Measurements from ENCODE around the gene CPNE6. TPM values are rescaled to one million over a fixed set of nuclear protein-coding genes. Genes with fewer than 3 reads are reported as not detected.
"Not testable (repeated sequence)": the region's sequence is repeated elsewhere in the genome, so short reads cannot be mapped to it uniquely, and the experiment has no call there.

CPNE6 gene
- not detected for total RNA-seq

DNA sequence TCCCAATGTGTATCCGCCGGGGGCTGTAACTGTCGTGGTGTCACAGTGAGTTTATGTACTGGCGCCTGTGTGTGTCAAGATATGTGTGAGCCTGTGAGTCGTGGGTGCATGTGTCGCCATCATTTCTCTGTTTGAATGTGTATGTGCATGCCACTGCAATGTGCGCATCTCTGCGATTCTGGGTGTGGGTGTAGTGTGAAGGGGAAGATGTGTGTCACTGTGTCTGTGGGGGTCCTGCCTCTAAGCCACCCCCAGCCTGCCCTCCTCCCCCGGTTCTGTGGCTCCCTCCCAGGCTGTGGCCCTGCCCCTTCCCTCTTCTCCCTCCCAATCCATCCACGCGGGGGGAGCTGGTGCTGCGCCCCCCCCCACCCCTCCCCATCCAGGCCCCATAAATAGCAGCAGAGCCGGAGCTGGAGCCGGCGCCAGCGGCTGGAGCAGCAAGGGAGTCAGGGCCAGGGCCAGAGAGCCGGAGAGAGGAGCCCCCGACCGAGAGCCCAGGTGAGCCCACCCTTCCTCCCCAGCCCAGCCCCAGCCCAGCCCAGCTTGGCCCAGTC, at the start of gene CPNE6:
Gene CPNE6 (plus strand): TSS at position 419 of the 554 bp plus-strand sequence. CDS start 1,375 bp downstream, outside the sequence.
- WGBS: 34% methylated on average over 9 of the region's 19 CpGs
- Histone ChIP-seq H3K36me3 (no peaks in the 10 kb centered on the region), H3K27ac (no peak within 1 kb of the TSS), H3K9me3 (no peaks in the 10 kb centered on the region), H3K4me1 (peaks cover 7% of the 10 kb centered on the region), H3K4me3 (no peak within 1 kb of the TSS), H3K27me3 (peaks cover 8% of the 10 kb centered on the region)
- no peak for TF ChIP-seq POLR2AphosphoS5 (IDR thresholded peaks at IDR 0.05)
- no peak for TF ChIP-seq EP300 (IDR thresholded peaks at IDR 0.05)
- no peak for TF ChIP-seq POLR2A (IDR thresholded peaks at IDR 0.05)
- no peak for DNase-seq (ENCODE audit: low spot score in 2 of 2)

- not testable (repeated sequence) for H3K9me3 ChIP-seq; H3K4me3 ChIP-seq; H3K36me3 ChIP-seq; H3K27ac ChIP-seq; H3K4me1 ChIP-seq; DNase-seq (ENCODE audit: low spot score in 2 of 2); H3K27me3 ChIP-seq
- 100% methylated on average over 3 of the region's 3 CpGs for WGBS
Measured at GRCh38 chr14:24024939-24025418, 46.4 kb upstream of the CPNE6 start.

- not testable (repeated sequence) for H3K36me3 ChIP-seq; H3K4me3 ChIP-seq; H3K9me3 ChIP-seq; H3K27ac ChIP-seq; H3K27me3 ChIP-seq; DNase-seq (ENCODE audit: low spot score in 2 of 2)
- WGBS: 96% methylated on average over 2 of the region's 3 CpGs
- H3K4me1 ChIP-seq: peaks cover 17% of the 10 kb centered on the region
Measured at GRCh38 chr14:24029687-24030086, 41.7 kb upstream of the CPNE6 start.

DNA sequence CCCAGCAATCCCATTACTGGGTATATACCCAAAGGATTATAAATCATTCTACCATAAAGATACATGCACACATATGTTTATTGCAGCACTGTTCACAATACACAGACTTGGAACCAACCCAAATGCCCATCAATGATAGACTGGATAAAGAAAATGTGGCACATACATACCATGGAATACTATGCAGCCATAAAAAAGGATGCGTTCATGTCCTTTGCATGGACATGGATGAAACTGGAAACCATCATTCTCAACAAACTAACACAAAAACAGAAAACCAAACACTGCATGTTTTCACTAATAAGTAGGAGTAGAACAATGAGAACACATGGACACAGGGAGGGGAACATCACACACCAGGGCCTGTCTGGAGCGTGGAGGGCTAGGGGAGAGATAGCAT, 40.0 kb upstream of the CPNE6 start:
- not testable (repeated sequence) for H3K27me3 ChIP-seq; H3K9me3 ChIP-seq; DNase-seq (ENCODE audit: low spot score in 2 of 2); H3K4me3 ChIP-seq; H3K36me3 ChIP-seq; H3K27ac ChIP-seq
- 93% methylated on average over 2 of the region's 2 CpGs for WGBS
- H3K4me1 ChIP-seq: peaks cover 27% of the 10 kb centered on the region

DNA sequence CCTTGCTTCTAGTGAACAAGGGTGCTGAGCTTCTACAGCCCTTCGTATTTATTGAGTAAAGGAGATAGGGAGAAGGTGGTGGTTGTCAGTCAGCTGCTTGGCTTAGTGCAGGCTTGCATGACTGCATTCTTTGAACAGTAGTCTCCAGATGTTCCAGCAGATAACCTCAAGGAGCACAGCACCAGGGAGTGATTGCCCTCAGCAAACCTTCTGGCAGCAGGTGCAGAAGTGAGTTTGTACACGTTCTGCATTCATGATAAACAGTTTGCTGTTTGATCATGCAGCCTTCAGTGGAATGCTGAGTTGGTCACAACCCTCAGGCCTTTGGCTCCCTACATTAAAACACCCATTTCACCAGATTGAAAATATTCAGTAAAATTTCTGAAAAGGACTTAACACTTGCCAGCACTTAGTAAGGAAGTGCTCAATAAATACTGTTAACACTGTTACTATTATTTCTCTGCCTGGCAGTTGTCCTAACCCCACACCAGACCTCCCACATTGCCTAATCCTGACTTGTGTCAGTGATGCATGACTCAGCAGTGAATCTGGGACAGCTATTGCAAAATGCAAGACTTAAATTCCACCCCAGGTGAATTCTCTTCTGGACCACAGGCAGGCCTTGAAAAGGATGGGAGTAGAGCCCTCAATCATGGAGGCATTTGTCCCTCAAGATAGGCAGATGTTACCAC, 38.5 kb upstream of the CPNE6 start:
- no peak for DNase-seq (ENCODE audit: low spot score in 2 of 2)
- peak overlapping the region; percentile 57 for H3K27ac ChIP-seq
- no peak overlapping the region for H3K4me3 ChIP-seq
- 70% methylated on average over 2 of the region's 2 CpGs for WGBS
- peaks cover 6% of the 10 kb centered on the region for H3K9me3 ChIP-seq
- no peaks in the 10 kb centered on the region for H3K36me3 ChIP-seq
- TF ChIP-seq EP300 (IDR thresholded peaks at IDR 0.05) (no peak), POLR2AphosphoS5 (IDR thresholded peaks at IDR 0.05) (peak in 2 of 3 donors; percentile 18 to 65)
- H3K27me3 ChIP-seq: no peaks in the 10 kb centered on the region
- H3K4me1 ChIP-seq: peaks cover 42% of the 10 kb centered on the region

GRCh38 chr14:24035769-24036168, 35.6 kb upstream of the CPNE6 start:
- 72% methylated on average over 4 of the region's 4 CpGs for WGBS

DNA sequence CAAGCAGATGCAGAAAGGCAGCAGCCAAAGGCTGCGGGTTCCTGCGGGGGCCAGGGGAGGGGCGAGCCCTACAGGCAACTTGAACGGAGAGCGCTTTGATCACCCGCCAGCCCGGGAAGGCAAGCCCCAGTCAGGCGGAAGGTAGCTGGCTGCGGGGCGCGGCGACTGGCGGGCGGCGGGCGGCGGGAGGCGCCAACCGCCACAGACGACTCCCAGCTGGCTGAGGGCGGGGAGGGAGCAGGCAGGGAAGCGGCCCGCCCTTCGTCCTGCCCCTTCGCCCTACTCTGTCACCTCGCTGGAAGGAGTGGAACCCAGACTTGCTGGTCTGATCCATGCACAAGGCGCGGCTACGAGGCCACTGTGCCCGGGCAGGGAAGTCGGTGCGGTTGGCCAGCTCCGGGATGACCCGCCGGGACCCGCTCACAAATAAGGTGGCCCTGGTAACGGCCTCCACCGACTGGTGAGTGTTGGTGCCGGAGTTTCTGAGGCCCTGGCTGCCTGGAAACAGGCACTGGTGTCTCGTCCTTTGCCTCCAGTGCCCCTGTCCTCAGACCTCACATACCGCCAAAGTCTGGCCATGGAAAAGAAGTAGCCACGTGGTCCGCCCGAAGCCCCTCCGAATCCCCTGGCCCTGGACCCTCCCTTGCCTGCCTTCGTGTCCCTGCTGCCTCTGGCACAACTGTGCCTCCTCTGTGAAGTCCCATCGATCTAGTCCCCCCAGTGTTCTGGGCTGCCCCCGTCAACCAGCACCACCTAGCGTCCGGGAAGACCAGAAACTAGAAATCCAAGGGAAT, 35.0 kb upstream of the CPNE6 start:
- peak; percentile 41 to 66 for TF ChIP-seq CTCF (IDR thresholded peaks at IDR 0.05)
- no peak for TF ChIP-seq POLR2A (IDR thresholded peaks at IDR 0.05)
- TF ChIP-seq EP300 (IDR thresholded peaks at IDR 0.05): no peak
- no peak for TF ChIP-seq POLR2AphosphoS5 (IDR thresholded peaks at IDR 0.05)
- DNase-seq (ENCODE audit: low spot score in 2 of 2): peak in 1 of 2 donors; percentile 87
- peaks cover 6% of the 10 kb centered on the region for H3K9me3 ChIP-seq
- H3K27me3 ChIP-seq: no peaks in the 10 kb centered on the region
- H3K4me3 ChIP-seq: peak overlapping the region; percentile 59
- 1% methylated on average over 13 of the region's 50 CpGs for WGBS
- peak overlapping the region; percentile 91 for H3K27ac ChIP-seq
- H3K4me1 ChIP-seq: peaks cover 42% of the 10 kb centered on the region
- no peaks in the 10 kb centered on the region for H3K36me3 ChIP-seq

More at GRCh38 chr14:24035769-24036168, 35.6 kb upstream of the CPNE6 start:
- Histone ChIP-seq H3K4me1 (peaks cover 42% of the 10 kb centered on the region), H3K4me3 (peak overlapping the region; percentile 59), H3K27ac (peak overlapping the region; percentile 91)
- not testable (repeated sequence) for DNase-seq (ENCODE audit: low spot score in 2 of 2); H3K36me3 ChIP-seq; H3K9me3 ChIP-seq; H3K27me3 ChIP-seq

- peaks cover 42% of the 10 kb centered on the region for H3K4me1 ChIP-seq
- 34% methylated on average over 10 of the region's 10 CpGs for WGBS
- peak overlapping the region; percentile 91 for H3K27ac ChIP-seq
- not testable (repeated sequence) for DNase-seq (ENCODE audit: low spot score in 2 of 2); H3K27me3 ChIP-seq; H3K36me3 ChIP-seq; H3K9me3 ChIP-seq
- H3K4me3 ChIP-seq: peak overlapping the region; percentile 59
Measured at GRCh38 chr14:24036963-24037657, 34.3 kb upstream of the CPNE6 start.

All from suprapubic skin (tissue), 4 donors.